Stimulated activated CD4-positive, alpha-beta T cell treated with anti-CD3 and anti-CD28 coated beads, Interleukin-4, amount 100 ng/mL, for 24 hours (primary cell): ENCODE data around the gene NCF4.

Source experiments
- DNase-seq: peaks from one replicate; pipeline ENCODE4 v3.0.0-alpha.2; 2020

NCF4 gene

DNA sequence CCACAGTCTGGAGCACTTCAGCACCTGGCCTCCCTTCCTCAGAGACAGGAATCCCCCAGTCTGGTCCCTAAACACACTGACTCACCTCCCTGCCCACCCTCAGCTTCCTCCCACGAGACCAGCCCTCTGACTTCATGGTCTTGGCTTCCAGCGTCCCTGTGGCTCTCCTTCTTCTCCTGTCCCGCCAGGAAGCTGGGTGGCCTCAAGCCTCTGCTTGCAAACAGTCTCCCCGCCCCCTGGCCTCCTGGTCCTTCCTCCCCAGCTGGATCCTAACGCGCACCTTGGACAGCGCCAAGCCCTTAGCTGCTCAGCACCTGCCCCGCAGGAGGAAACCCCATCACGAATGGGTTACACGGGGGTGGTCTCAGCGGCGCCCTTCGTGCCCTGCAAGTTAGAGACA is 4.5 kb downstream of the NCF4 start:
- no peak for DNase-seq

- DNase-seq, result no peak
Measured at GRCh38 chr22:36867695-36868094, 6.9 kb downstream of the NCF4 start.

DNA sequence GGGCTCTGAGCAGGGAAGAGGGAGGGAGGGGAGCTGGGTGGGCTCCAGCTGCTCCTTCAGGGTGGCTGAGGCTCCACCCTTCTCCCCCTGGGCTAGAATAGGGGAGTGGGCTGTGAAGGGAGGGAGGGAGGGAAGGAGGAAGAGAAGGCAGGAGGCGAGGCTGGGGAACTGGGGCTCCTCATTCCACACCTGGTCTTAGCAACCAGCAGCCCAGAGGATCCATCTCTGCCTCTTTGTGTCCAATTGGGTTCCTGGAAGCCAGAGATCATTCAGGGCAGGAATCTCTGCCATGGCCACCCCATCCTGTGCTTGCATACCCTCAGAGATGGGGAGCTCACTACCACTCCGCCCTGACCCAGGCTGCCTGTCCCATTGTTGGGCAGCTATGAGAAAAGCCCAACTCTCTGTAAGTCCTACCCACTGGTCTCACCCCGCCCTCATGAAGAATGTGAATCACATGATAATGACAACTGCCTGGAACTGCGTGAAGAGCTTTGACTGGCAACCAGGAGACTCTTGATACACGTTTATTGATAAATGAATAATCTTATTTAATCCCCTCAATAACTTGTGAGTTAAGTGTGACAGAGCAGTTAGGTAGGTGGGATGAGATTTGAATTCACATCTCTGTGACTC is 7.9 kb downstream of the NCF4 start:
- no peak for DNase-seq

- no peak for DNase-seq
Measured at GRCh38 chr22:36870250-36870649, 9.4 kb downstream of the NCF4 start.

- DNase-seq, result no peak
Measured at GRCh38 chr22:36871669-36872081, 10.9 kb downstream of the NCF4 start.

GRCh38 chr22:36872084-36872483 is 11.3 kb downstream of the NCF4 start:
- DNase-seq, result no peak

GRCh38 chr22:36872866-36873498 is 12.2 kb downstream of the NCF4 start:
- DNase-seq, result no peak

- DNase-seq, result peak; percentile 37
Measured at GRCh38 chr22:36873614-36874308, 13.0 kb downstream of the NCF4 start.

GRCh38 chr22:36874309-36874696 is 13.5 kb downstream of the NCF4 start:
- no peak for DNase-seq

DNA sequence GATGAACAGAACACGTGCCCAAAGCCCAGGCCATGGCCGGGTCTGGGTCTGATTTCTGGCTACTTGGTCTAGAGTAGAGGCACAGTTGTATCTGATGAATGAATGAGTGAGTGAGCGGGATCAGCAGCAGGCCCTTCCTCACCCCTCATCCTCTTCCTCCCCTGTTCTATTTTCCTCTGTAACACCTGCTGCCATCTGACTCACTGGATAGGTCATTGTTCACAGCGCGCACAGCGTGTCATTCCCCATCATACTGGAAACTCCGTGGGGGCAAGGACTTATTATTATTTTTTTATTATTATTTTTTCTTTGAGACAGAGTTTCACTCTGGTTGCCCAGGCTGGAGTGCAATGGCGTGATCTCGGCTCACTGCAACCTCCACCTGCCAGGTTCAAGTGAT is 13.9 kb downstream of the NCF4 start:
- DNase-seq, result no peak

- DNase-seq, result no peak
Measured at GRCh38 chr22:36875741-36876140, 14.9 kb downstream of the NCF4 start.

GRCh38 chr22:36879775-36880174 is 19.0 kb downstream of the NCF4 start:
- DNase-seq, result no peak

- DNase-seq, result no peak
Measured at GRCh38 chr22:36881504-36882245, 20.9 kb downstream of the NCF4 start.

GRCh38 chr22:36884349-36885158 is 23.7 kb downstream of the NCF4 start:
- DNase-seq, result no peak

DNA sequence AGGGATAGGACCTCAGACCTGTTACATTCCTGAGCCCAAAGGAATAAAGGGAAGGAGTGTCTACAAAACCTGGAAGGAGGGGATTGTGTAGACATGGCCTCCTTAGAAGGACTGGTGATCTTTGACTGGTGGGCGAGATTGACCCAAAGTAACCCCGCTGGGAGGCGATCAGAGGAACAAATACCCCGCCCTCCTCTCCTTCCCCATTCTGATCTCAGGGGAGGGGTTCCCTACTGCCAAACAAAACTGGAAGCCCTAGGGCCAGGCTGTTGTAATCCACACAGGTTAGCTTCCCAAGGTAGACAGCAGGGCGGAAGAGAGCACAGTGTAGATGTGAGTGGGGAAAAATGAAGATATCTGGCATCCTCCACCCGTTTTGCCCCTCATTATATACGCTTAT is 24.7 kb downstream of the NCF4 start:
- no peak for DNase-seq

- no peak for DNase-seq
Measured at GRCh38 chr22:36886016-36886415, 25.2 kb downstream of the NCF4 start.

DNA sequence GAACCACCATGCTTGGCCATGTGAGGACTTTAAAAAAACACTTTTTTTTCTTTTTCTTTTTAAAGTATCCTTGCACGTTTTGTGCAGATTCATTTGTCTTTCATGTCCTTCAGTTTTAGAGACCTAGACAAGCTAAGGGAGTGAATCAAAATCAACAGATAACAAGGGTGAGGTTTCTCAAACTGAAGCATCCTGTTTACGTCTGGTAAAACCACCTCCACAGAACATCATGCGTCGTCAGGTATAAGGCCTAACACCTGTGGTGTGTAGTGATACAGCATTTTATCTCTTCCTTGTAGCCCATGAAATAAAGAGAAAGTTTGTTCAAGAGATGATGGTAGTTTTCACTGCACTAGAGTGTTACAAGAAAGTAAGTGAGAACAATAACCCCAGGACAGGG is 26.4 kb downstream of the NCF4 start:
- DNase-seq, result no peak

DNA sequence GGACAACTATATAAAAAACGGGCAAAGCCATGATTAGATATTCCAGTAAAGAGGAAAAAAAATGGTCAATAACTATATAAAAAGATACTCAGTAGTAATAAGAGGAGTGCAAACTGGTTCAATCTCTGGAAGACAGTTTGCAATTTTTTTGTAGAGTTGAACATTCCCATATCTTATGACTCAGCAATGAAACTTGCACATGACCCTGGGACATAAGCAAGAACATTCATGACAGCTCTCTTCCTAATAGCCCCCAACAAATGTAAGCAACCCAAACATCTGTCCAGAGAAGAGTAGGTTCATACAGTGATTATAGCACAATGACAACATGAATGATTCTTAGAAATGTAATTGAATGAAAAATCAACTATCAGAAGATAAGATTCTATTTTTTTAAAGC is 30.8 kb downstream of the NCF4 start:
- no peak for DNase-seq

DNA sequence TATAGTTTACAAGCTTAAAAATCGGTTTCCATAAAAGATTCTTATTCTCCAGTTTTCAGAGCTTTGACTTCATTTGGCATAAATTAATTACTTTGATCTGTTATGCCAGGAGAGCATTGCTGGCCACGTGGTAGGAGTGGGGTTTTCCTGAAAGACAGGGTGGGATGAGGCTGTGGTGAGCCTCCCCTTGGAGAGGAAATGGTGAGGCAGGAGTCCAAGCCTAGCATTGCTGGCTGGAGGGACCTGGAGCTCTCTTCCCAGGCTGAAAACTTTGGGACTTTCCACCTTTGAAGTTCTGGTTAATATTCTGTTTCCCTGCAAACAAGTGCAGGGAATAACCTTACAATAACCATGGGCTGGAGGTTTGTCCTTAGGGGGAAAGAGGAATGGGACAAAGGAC is 31.5 kb downstream of the NCF4 start:
- DNase-seq, result no peak

- no peak for DNase-seq
Measured at GRCh38 chr22:36893262-36893661, 32.5 kb downstream of the NCF4 start.

GRCh38 chr22:36894266-36894665 is 33.5 kb downstream of the NCF4 start:
- no peak for DNase-seq

DNA sequence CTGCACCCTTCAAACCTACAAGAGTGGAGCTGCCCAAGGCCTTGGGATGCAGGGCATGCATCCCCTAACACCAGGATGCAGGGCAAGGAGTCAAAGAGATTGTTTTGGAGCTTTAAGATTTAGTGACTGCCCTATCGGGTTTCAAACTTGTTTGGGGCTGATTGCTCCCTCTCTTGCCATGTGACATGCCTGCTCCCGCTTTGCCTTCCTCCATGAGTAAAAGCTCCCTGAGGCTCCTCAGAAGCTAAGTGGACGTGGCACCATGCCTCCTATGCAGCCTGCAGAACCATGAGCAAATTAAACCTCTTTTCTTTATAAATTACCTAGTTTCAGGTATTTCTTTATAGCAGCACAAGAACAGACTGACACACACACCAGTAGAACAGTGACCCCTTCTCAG is 36.8 kb downstream of the NCF4 start:
- DNase-seq, result no peak

GRCh38 chr22:36898690-36899089 is 37.9 kb downstream of the NCF4 start:
- no peak for DNase-seq
